Spleen (tissue), 11 donors: ENCODE data around the gene SLC1A2. TPM values are rescaled to one million over a fixed set of nuclear protein-coding genes. Genes with fewer than 3 reads are reported as not detected.

Source experiments
- DNase-seq: peaks from one replicate; pipeline ENCODE4 v3.0.0-alpha.2; 2020
- H3K27ac ChIP-seq, 8 donors: fragments of 200-600 bp; sonication (generic) in 7 of 8; 1 replicate in 4 of 8; 2 replicates in 4 of 8; pipeline versions ENCODE4 v1.5.0 to v1.8.0; 2016 to 2021; ENCODE audit warnings: inconsistent platforms in 4 of 8, mild to moderate bottlenecking in 4 of 8, moderate library complexity in 1 of 8
- H3K27me3 ChIP-seq, 7 donors: fragments of 200-600 bp; sonication (generic) in 6 of 7; replicated peaks in 1 of 7; 1 replicate in 4 of 7; 2 replicates in 3 of 7; pipeline versions ENCODE4 v1.5.0 to v1.8.0; 2016 to 2021; ENCODE audit warnings: inconsistent platforms in 3 of 7, mild to moderate bottlenecking in 1 of 7
- H3K36me3 ChIP-seq, 6 donors: fragments of 200-600 bp; sonication (generic) in 5 of 6; 1 replicate in 4 of 6; 2 replicates in 2 of 6; pipeline versions ENCODE4 v1.5.0 to v1.8.0; 2016 to 2021; ENCODE audit warnings: inconsistent platforms in 2 of 6
- H3K4me1 ChIP-seq, 6 donors: fragments of 200-600 bp; sonication (generic) in 5 of 6; 1 replicate in 3 of 6; 2 replicates in 3 of 6; pipeline versions ENCODE4 v1.5.0 to v1.8.0; 2016 to 2021; ENCODE audit warnings: inconsistent platforms in 3 of 6
- H3K4me3 ChIP-seq, 8 donors: fragments of 200-600 bp; sonication (generic) in 7 of 8; 1 replicate in 4 of 8; 2 replicates in 4 of 8; pipeline versions ENCODE4 v1.5.0 to v1.8.0; 2016 to 2021; ENCODE audit warnings: inconsistent platforms in 4 of 8, mild to moderate bottlenecking in 4 of 8, moderate library complexity in 2 of 8
- H3K9me3 ChIP-seq, 8 donors: fragments of 200-600 bp; sonication (generic) in 7 of 8; 1 replicate in 4 of 8; 2 replicates in 4 of 8; pipeline versions ENCODE4 v1.5.0 to v1.8.0; 2016 to 2021; ENCODE audit warnings: inconsistent platforms in 4 of 8
- CTCF ChIP-seq, 11 experiments: fragments of 200-600 bp in 7 of 11; fragments of 450-650 bp in 4 of 11; sonication (generic) in 4 of 11; IDR thresholded peaks in 8 of 11; conservative IDR thresholded peaks in 3 of 11; 1 replicate in 7 of 11; 2 replicates in 4 of 11; pipeline versions ENCODE4 v1.4.0 to v1.8.0; 2016 to 2021; ENCODE audit warnings: antibody characterized with exemption in 11 of 11, inconsistent platforms in 4 of 11, mild to moderate bottlenecking in 1 of 11
- POLR2A ChIP-seq, 3 donors: fragments of 450-650 bp; IDR thresholded peaks; one replicate each; pipeline ENCODE4 v1.5.1; 2017; ENCODE audit warnings: antibody characterized with exemption in 3 of 3, mild to moderate bottlenecking in 1 of 3
- POLR2AphosphoS5 ChIP-seq, 3 donors: sonication (generic); formaldehyde crosslinking; IDR thresholded peaks; one replicate each; pipeline ENCODE4 v1.5.1; 2017; ENCODE audit warnings: antibody characterized with exemption in 3 of 3
- WGBS, 5 donors: extraction: QIAGEN DNeasy Blood & Tissue Kit in 3 of 5; methylation state at CpG; one replicate each; pipeline versions ENCODE4 v1.1.5 to v1.1.7; 2013 to 2018; 5-methylcytosine and 5-hydroxymethylcytosine counted together
- intact Hi-C: fragments of 100-400 bp; cut with DNase I; formaldehyde crosslinking; loops from one replicate; pipeline ENCODE4 v1.15.0; 2023; ENCODE audit warnings: low total_unique reads
- polyA plus RNA-seq, 3 donors: library from polyadenylated mRNA; stranded (reverse); fragments of 200-250 nt; gene quantifications; one replicate each; pipeline ENCODE4 v1.2.1, GENCODE V29; 2013
- total RNA-seq, 7 donors: library from RNA; depleted of rRNA in 3 of 7; stranded (reverse); fragments of >200 nt in 3 of 7; fragmentation: NEBNext Ultra II Directional in 4 of 7; extraction: Animal tissue kit (Norgen Biotek cat#: 25700) in 4 of 7; gene quantifications; one replicate each; pipeline versions ENCODE4 v1.1.0 to v1.2.1, GENCODE V29; 2016 to 2021
- donor health status: healthy with polysubstance abuse.
- donor health status: DM: no; HTN: no; CAD: no; lungs with moderate emphysema.
- donor health status: DM: no; HTN: no; CAD: no.
- donor health status: Bipolar disorder and iron deficiency.
- donor health status: healthy.
- donor health status: DM: no; HTN: no; CAD: no.
- donor health status: DM: yes; HTN: yes; CAD: no.

Gene SLC1A2
- total and polyA plus RNA-seq, 10 donors, result 0.26 to 3.8 (median 0.93) TPM

DNA sequence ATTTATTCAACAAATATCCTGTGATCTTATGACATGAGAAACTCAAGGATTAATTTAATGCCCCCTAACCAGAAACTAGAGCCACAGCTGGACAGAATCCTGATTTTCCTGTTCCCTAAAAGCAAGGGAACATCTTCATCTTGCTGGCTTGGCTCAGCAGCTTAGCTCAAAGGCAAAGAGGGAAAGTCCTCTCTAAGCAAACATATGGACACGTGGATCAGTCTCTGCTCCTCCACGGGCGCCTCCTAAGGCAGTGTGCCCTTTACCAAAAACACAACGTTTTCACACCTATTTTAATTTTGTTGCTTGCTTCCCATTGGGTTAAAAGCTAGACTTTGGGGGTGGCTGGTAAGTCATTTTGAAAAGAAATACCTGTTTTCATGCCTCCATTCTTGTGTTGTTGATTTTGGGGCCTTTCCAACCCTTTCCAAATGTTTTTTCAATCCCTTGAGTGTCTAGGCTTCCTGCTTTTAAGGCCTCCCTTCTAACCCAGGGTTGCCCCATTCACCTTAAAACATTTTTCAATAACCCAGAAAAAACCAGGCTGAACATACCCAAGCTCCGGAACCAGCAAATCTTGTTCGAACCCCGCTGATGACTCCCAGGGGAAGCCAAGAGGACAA, 15.5 kb downstream of the SLC1A2 start:
- H3K36me3 ChIP-seq, result no peaks in the 10 kb centered on the region
- no peaks in the 10 kb centered on the region for H3K9me3 ChIP-seq
- WGBS, 5 donors, result 80 to 92% (median 85%) methylated on average over 7 of the region's 7 CpGs
- H3K27me3 ChIP-seq, result peaks cover 0 to 9% (median 0%) of the 10 kb centered on the region in 7 donors
- H3K4me1 ChIP-seq, result peaks cover 0 to 3% (median 0%) of the 10 kb centered on the region in 6 donors
- no peak overlapping the region for H3K4me3 ChIP-seq
- TF ChIP-seq CTCF (IDR thresholded peaks at IDR 0.05 in 8 of 11, conservative IDR thresholded peaks at IDR 0.05 in 3 of 11) (no peak), POLR2A (IDR thresholded peaks at IDR 0.05) (no peak), POLR2AphosphoS5 (IDR thresholded peaks at IDR 0.05) (no peak)
- DNase-seq, result no peak
- intact Hi-C loops, result no loop called here
- no peak overlapping the region for H3K27ac ChIP-seq

- no peaks in the 10 kb centered on the region for H3K9me3 ChIP-seq
- H3K27me3 ChIP-seq, result peaks cover 0 to 9% (median 0%) of the 10 kb centered on the region in 7 donors
- no peaks in the 10 kb centered on the region for H3K36me3 ChIP-seq
- no peak overlapping the region for H3K4me3 ChIP-seq
- no peak for DNase-seq
- peaks cover 0 to 3% (median 0%) of the 10 kb centered on the region in 6 donors for H3K4me1 ChIP-seq
- H3K27ac ChIP-seq, result no peak overlapping the region
- intact Hi-C loops, result no loop called here
- TF ChIP-seq POLR2A (IDR thresholded peaks at IDR 0.05) (no peak), POLR2AphosphoS5 (IDR thresholded peaks at IDR 0.05) (no peak), CTCF (IDR thresholded peaks at IDR 0.05 in 8 of 11, conservative IDR thresholded peaks at IDR 0.05 in 3 of 11) (no peak)
- WGBS, 5 donors, result 83 to 90% (median 87%) methylated on average over 9 of the region's 9 CpGs
These were observed 16.4 kb downstream of the SLC1A2 start for GRCh38 chr11:35402751-35403660.

GRCh38 chr11:35398881-35399280, 20.5 kb downstream of the SLC1A2 start:
- intact Hi-C loops, result no loop called here
- Histone ChIP-seq H3K4me3 (no peak overlapping the region), H3K27ac (no peak overlapping the region), H3K4me1 (no peaks in the 10 kb centered on the region), H3K9me3 (no peaks in the 10 kb centered on the region), H3K27me3 (no peaks in the 10 kb centered on the region), H3K36me3 (no peaks in the 10 kb centered on the region)
- no peak for DNase-seq
- TF ChIP-seq CTCF (IDR thresholded peaks at IDR 0.05 in 8 of 11, conservative IDR thresholded peaks at IDR 0.05 in 3 of 11) (no peak), POLR2A (IDR thresholded peaks at IDR 0.05) (no peak), POLR2AphosphoS5 (IDR thresholded peaks at IDR 0.05) (no peak)
- 46 to 70% (median 58%) methylated on average over 1 of the region's 1 CpG for whole genome bisulfite sequencing, 5 donors

DNA sequence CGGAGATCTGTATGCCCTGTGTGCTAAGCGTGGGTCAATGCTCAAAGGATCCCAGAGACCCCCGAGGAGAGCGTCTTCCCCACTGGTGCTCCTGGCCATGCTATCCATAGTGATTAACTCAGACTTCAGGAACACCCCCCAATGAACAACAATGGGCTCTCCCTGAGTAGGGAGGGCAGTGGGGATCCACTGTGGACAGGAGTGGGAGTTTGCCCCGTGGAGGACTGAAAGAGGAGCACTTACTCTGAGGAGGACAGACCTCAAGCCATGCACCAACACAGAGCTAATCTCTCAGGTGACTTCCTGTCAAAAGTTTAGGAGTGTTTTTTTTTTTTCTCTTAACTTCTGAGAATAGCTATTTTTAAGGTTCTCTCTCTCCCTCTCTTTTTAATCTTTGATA, 24.4 kb downstream of the SLC1A2 start:
- H3K4me3 ChIP-seq, result no peak overlapping the region
- no peak overlapping the region for H3K27ac ChIP-seq
- WGBS, 5 donors, result 80 to 93% (median 88%) methylated on average over 5 of the region's 5 CpGs
- DNase-seq, result no peak
- no peaks in the 10 kb centered on the region for H3K9me3 ChIP-seq
- peaks cover 4 to 20% (median 16%) of the 10 kb centered on the region in 6 donors for H3K4me1 ChIP-seq
- intact Hi-C loops, result loop anchor here (5.0 kb wide), 2 partner anchors 468 to 813 kb away; no protein-coding TSS in a partner anchor
- H3K36me3 ChIP-seq, result no peaks in the 10 kb centered on the region
- no peak for TF ChIP-seq CTCF (IDR thresholded peaks at IDR 0.05 in 8 of 11, conservative IDR thresholded peaks at IDR 0.05 in 3 of 11)
- no peak for TF ChIP-seq POLR2A (IDR thresholded peaks at IDR 0.05)
- TF ChIP-seq POLR2AphosphoS5 (IDR thresholded peaks at IDR 0.05), result no peak
- H3K27me3 ChIP-seq, result peaks cover 0 to 7% (median 0%) of the 10 kb centered on the region in 7 donors
